Measurements from ENCODE around the gene CTNNA2. TPM values are rescaled to one million over a fixed set of nuclear protein-coding genes. Genes with fewer than 3 reads are reported as not detected.

CTNNA2 gene
- total and polyA plus RNA-seq, 4 donors, result 0.01 to 0.37 TPM; not detected in 2

DNA sequence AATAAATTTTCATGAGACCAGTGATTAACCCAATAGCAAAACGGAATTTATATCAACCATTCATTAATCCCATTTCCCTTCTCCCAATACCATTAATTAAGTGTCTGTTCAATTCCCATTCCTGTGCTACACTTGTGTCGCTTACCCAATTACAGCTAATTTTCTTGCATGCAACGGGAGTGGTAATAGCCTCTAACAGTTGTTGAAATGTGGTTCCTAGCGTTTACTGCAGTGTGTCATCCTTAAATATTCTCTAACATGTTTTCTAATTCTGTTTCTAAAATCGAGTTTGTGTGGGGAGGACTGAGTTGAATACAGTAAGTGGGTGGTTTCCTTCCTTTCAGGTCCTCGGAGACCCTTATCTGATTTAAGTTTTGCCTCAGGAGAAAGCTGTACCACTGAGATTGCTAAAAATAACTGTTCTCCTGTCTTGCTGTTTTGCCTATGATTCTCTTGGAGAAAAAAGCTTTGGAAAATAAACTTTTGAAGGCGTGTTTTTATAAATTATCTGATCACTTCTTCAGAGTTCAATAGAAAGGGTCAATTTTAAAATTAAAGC lies 851.0 kb downstream of the CTNNA2 start:
- no peak for ATAC-seq (ENCODE audit: insufficient read depth, low FRiP score)
- no peaks in the 10 kb centered on the region for H3K36me3 ChIP-seq (ENCODE audit: control insufficient read depth in 4 of 4, insufficient read depth in 4 of 4, low read length in 4 of 4)
- 16 to 25% methylated on average over 7 of the region's 7 CpGs for WGBS, 2 donors
- peak overlapping the region in 1 of 2 donors; percentile 60 for H3K27ac ChIP-seq (ENCODE audit: low read depth in 1 of 2, low read length in 1 of 2)
- H3K9me3 ChIP-seq (ENCODE audit: control insufficient read depth in 4 of 4, insufficient read depth in 3 of 4, low read length in 3 of 4), result no peaks in the 10 kb centered on the region
- H3K9ac ChIP-seq (ENCODE audit: insufficient read depth in 1 of 2, low read length in 2 of 2), result no peak overlapping the region
- no peaks in the 10 kb centered on the region for H3K4me1 ChIP-seq (ENCODE audit: control insufficient read depth in 5 of 5, insufficient read depth in 5 of 5, low read length in 5 of 5)
- TF ChIP-seq, protein P1, sequence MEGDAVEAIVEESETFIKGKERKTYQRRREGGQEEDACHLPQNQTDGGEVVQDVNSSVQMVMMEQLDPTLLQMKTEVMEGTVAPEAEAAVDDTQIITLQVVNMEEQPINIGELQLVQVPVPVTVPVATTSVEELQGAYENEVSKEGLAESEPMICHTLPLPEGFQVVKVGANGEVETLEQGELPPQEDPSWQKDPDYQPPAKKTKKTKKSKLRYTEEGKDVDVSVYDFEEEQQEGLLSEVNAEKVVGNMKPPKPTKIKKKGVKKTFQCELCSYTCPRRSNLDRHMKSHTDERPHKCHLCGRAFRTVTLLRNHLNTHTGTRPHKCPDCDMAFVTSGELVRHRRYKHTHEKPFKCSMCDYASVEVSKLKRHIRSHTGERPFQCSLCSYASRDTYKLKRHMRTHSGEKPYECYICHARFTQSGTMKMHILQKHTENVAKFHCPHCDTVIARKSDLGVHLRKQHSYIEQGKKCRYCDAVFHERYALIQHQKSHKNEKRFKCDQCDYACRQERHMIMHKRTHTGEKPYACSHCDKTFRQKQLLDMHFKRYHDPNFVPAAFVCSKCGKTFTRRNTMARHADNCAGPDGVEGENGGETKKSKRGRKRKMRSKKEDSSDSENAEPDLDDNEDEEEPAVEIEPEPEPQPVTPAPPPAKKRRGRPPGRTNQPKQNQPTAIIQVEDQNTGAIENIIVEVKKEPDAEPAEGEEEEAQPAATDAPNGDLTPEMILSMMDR (IDR thresholded peaks at IDR 0.05; ENCODE audit: control extremely low read depth, extremely low read depth), result no peak
- DNase-seq, result peak in 1 of 3 donors; percentile 1
- H3K4me3 ChIP-seq, result no peak overlapping the region
- H3K27me3 ChIP-seq (ENCODE audit: control insufficient read depth in 3 of 3, insufficient read depth in 3 of 3, low read length in 2 of 3), result no peaks in the 10 kb centered on the region

DNA sequence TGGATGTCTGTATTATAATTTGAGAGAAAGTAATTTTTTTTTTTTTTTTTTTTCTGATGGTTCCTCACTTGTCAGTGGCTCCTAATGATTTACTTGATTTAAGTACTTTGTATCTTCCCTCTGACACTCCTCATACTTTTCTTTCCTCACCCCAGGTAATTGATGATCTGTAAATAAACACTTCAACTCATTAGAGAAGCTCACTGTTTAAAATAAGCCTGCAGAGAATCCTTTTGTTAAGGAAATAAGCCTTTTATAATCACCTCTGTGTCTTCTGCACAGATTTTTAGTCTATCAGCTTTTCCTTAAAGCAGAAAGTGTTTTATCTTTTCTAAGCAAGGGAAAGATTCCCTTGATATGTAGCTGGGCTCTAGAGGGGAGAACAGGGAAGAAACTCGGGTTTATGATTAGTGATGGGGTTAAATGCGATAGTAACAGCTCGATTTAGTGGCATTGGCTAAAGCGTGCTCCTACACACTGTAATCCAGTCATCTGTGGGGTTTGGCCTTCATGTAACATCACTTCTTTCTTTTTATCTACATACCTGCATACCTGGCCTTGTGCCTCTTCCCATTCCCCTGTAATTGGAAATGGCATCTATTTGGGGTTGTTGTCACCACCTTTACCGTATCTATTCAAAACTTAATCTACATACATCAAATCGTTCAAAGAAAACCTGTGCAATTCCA lies 851.8 kb downstream of the CTNNA2 start:
- H3K9me3 ChIP-seq (ENCODE audit: control insufficient read depth in 4 of 4, insufficient read depth in 3 of 4, low read length in 3 of 4), result no peaks in the 10 kb centered on the region

DNA sequence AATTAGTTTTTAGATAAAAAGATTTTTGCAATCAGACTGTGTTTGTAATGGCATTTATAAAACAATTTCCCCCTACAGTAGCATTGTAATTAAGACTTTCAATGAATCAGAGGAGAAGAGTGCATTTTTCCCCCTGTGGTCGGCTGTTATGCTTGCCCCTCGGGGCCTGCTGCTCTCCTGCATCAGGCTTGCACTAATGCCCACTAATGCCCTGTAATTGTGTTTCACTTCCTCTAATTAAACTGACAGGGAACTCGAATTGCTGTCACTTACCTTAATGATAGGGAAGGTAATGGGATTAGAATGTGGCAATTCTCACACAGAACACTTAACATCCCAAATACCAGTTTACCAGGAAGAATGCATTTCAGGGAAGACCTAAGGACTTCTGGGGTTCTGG lies 852.9 kb downstream of the CTNNA2 start:
- Histone ChIP-seq H3K9me3 (ENCODE audit: control insufficient read depth in 4 of 4, insufficient read depth in 3 of 4, low read length in 3 of 4) (no peaks in the 10 kb centered on the region), H3K27me3 (ENCODE audit: control insufficient read depth in 3 of 3, insufficient read depth in 3 of 3, low read length in 2 of 3) (no peaks in the 10 kb centered on the region), H3K4me1 (ENCODE audit: control insufficient read depth in 5 of 5, insufficient read depth in 5 of 5, low read length in 5 of 5) (no peaks in the 10 kb centered on the region), H3K9ac (ENCODE audit: insufficient read depth in 1 of 2, low read length in 2 of 2) (no peak overlapping the region), H3K4me3 (no peak overlapping the region), H3K27ac (ENCODE audit: low read depth in 1 of 2, low read length in 1 of 2) (no peak overlapping the region), H3K36me3 (ENCODE audit: control insufficient read depth in 4 of 4, insufficient read depth in 4 of 4, low read length in 4 of 4) (no peaks in the 10 kb centered on the region)
- ATAC-seq (ENCODE audit: insufficient read depth, low FRiP score), result no peak
- 14 to 37% methylated on average over 3 of the region's 3 CpGs for WGBS, 2 donors
- TF ChIP-seq, protein P1 (IDR thresholded peaks at IDR 0.05; ENCODE audit: control extremely low read depth, extremely low read depth), result no peak
- no peak for DNase-seq

More for the DNA sequence above, 851.8 kb downstream of the CTNNA2 start:
- Histone ChIP-seq H3K27ac (ENCODE audit: low read depth in 1 of 2, low read length in 1 of 2) (no peak overlapping the region), H3K36me3 (ENCODE audit: control insufficient read depth in 4 of 4, insufficient read depth in 4 of 4, low read length in 4 of 4) (no peaks in the 10 kb centered on the region), H3K4me3 (no peak overlapping the region), H3K9ac (ENCODE audit: insufficient read depth in 1 of 2, low read length in 2 of 2) (no peak overlapping the region), H3K27me3 (ENCODE audit: control insufficient read depth in 3 of 3, insufficient read depth in 3 of 3, low read length in 2 of 3) (no peaks in the 10 kb centered on the region), H3K4me1 (ENCODE audit: control insufficient read depth in 5 of 5, insufficient read depth in 5 of 5, low read length in 5 of 5) (no peaks in the 10 kb centered on the region)
- DNase-seq (no peak), ATAC-seq (ENCODE audit: insufficient read depth, low FRiP score) (no peak)
- TF ChIP-seq, protein P1 (IDR thresholded peaks at IDR 0.05; ENCODE audit: control extremely low read depth, extremely low read depth), result no peak
- WGBS, 2 donors, result 76 to 84% methylated on average over 6 of the region's 6 CpGs
